GM19468 (cell line): ENCODE measurements around the gene STUB1.

ENCODE experiments used
- ATAC-seq: cut with Tn5 transposase; IDR thresholded peaks from one replicate; pipeline ENCODE4 v1.9.1; 2021; ENCODE audit warnings: mild to moderate bottlenecking, moderate library complexity, moderate number of reproducible peaks; ENCODE audit not compliant: unreplicated experiment; ENCODE audit errors: extremely low read depth

Gene STUB1

GRCh38 chr16:679814-680624 is at the start of gene STUB1:
Gene STUB1 (plus strand): TSS chr16:680410. CDS start chr16:680526, 116 bp downstream.
- no peak for ATAC-seq

GRCh38 chr16:630815-631405 is 49.3 kb upstream of the STUB1 start, which contains the start of gene WFIKKN1:
Gene WFIKKN1 (plus strand): TSS chr16:630985. CDS start chr16:631254, 269 bp downstream.
- ATAC-seq, result no peak

GRCh38 chr16:631808-632358 is 48.3 kb upstream of the STUB1 start:
- ATAC-seq, result no peak

- ATAC-seq, result no peak
Observed at GRCh38 chr16:632486-633335, 47.5 kb upstream of the STUB1 start.

- no peak for ATAC-seq
Observed at GRCh38 chr16:633336-634050, 46.7 kb upstream of the STUB1 start.

- no peak for ATAC-seq
Observed at GRCh38 chr16:634051-634670, 46.0 kb upstream of the STUB1 start.

- no peak for ATAC-seq
Observed at GRCh38 chr16:634996-635395, 45.2 kb upstream of the STUB1 start.

- ATAC-seq, result no peak
Observed at GRCh38 chr16:635573-636205, 44.5 kb upstream of the STUB1 start.

- peak; percentile 40 for ATAC-seq
Observed at GRCh38 chr16:636206-637080, 43.8 kb upstream of the STUB1 start, which contains the start of gene METTL26. Gene METTL26 (minus strand): TSS chr16:636305. CDS start chr16:636290, 15 bp downstream.

GRCh38 chr16:637081-638018 is 42.9 kb upstream of the STUB1 start:
- no peak for ATAC-seq

GRCh38 chr16:638034-638543 is 42.1 kb upstream of the STUB1 start:
- ATAC-seq, result no peak

- no peak for ATAC-seq
Observed at GRCh38 chr16:638836-639235, 41.4 kb upstream of the STUB1 start.

GRCh38 chr16:640614-641013 is 39.6 kb upstream of the STUB1 start:
- no peak for ATAC-seq

- peak; percentile 24 for ATAC-seq
Observed at GRCh38 chr16:641326-642188, 38.7 kb upstream of the STUB1 start, which contains the start of gene MCRIP2. Gene MCRIP2 (plus strand): TSS chr16:641828. CDS start chr16:641992, 164 bp downstream.

GRCh38 chr16:642189-643049 is 37.8 kb upstream of the STUB1 start:
- ATAC-seq, result peak; percentile 1
